ENCODE measurements around the gene ANKRD34A.
A peak's percentile ranks its signal among the peaks of the same experiment; 100 is the strongest.

ANKRD34A gene

GRCh38 chr1:145982010-145982723 lies 17.8 kb upstream of the ANKRD34A start:
- H3K9me3 Mint-ChIP-seq: no peaks in the 10 kb centered on the region
- no peak overlapping the region for H3K4me3 Mint-ChIP-seq
- no peaks in the 10 kb centered on the region for H3K36me3 Mint-ChIP-seq (ENCODE audit: low read depth)
- peak overlapping the region; percentile 42 to 82 (median 70) for H3K27ac Mint-ChIP-seq
- H3K27me3 Mint-ChIP-seq (ENCODE audit: low read depth): no peaks in the 10 kb centered on the region
- peaks cover 49% of the 10 kb centered on the region for H3K4me1 Mint-ChIP-seq
- TF ChIP-seq, protein P1, sequence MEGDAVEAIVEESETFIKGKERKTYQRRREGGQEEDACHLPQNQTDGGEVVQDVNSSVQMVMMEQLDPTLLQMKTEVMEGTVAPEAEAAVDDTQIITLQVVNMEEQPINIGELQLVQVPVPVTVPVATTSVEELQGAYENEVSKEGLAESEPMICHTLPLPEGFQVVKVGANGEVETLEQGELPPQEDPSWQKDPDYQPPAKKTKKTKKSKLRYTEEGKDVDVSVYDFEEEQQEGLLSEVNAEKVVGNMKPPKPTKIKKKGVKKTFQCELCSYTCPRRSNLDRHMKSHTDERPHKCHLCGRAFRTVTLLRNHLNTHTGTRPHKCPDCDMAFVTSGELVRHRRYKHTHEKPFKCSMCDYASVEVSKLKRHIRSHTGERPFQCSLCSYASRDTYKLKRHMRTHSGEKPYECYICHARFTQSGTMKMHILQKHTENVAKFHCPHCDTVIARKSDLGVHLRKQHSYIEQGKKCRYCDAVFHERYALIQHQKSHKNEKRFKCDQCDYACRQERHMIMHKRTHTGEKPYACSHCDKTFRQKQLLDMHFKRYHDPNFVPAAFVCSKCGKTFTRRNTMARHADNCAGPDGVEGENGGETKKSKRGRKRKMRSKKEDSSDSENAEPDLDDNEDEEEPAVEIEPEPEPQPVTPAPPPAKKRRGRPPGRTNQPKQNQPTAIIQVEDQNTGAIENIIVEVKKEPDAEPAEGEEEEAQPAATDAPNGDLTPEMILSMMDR (IDR thresholded peaks at IDR 0.05; ENCODE audit: unreplicated experiment in 3 of 3): no peak

- Mint-ChIP-seq H3K27me3 (ENCODE audit: low read depth) (no peaks in the 10 kb centered on the region), H3K36me3 (ENCODE audit: low read depth) (no peaks in the 10 kb centered on the region), H3K9me3 (no peaks in the 10 kb centered on the region), H3K27ac (no peak overlapping the region), H3K4me3 (no peak overlapping the region), H3K4me1 (peaks cover 39% of the 10 kb centered on the region)
- TF ChIP-seq, protein P1 (IDR thresholded peaks at IDR 0.05; ENCODE audit: unreplicated experiment in 3 of 3): no peak
Observed at GRCh38 chr1:145980457-145980994, 16.2 kb upstream of the ANKRD34A start.

DNA sequence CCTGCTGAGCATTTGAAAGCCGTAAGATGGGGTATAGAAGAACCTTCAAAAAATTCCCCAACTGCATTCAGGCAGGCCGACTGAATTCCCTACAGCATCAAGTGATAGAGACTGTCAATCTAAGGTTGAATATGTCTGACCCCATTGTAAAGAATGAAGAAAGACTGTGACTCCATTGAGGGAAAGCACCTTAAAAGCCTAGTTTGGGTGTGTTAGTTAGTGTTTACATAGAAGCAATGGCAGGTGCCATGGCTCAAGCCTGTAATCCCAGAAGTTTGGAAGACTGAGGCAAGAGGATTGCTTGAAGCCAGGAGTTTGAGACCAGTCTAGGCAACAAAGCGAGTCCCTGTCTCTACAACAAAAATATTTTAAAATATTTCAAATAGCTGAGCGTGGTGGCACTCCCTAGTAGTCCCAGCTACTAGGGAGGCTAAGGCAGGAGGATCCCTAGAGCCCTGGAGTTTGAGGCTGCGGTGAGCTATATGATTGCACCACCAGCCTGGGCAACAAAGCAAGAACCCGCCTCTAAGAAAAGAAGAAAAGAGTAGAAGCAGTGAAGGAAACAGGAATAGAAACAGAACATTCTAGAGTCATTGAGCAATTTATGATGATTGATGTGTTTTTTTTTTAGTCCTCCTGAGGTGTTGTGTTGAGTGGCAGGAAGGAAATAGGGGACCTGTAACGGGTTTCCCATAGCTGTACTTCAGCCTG lies 15.5 kb upstream of the ANKRD34A start:
- H3K4me3 Mint-ChIP-seq: no peak overlapping the region
- TF ChIP-seq, protein P1 (IDR thresholded peaks at IDR 0.05; ENCODE audit: unreplicated experiment in 3 of 3): no peak
- peaks cover 39% of the 10 kb centered on the region for H3K4me1 Mint-ChIP-seq
- H3K9me3 Mint-ChIP-seq: no peaks in the 10 kb centered on the region
- no peaks in the 10 kb centered on the region for H3K27me3 Mint-ChIP-seq (ENCODE audit: low read depth)
- no peaks in the 10 kb centered on the region for H3K36me3 Mint-ChIP-seq (ENCODE audit: low read depth)
- H3K27ac Mint-ChIP-seq: no peak overlapping the region

GRCh38 chr1:145978854-145979745 lies 14.7 kb upstream of the ANKRD34A start:
- Mint-ChIP-seq H3K27ac (no peak overlapping the region), H3K36me3 (ENCODE audit: low read depth) (no peaks in the 10 kb centered on the region), H3K27me3 (ENCODE audit: low read depth) (no peaks in the 10 kb centered on the region), H3K4me1 (peaks cover 34% of the 10 kb centered on the region), H3K9me3 (no peaks in the 10 kb centered on the region), H3K4me3 (no peak overlapping the region)
- TF ChIP-seq, protein P1 (IDR thresholded peaks at IDR 0.05; ENCODE audit: unreplicated experiment in 3 of 3): peak; percentile 37 to 45 (median 38)

- Mint-ChIP-seq H3K4me1 (peaks cover 28% of the 10 kb centered on the region), H3K36me3 (ENCODE audit: low read depth) (no peaks in the 10 kb centered on the region), H3K27ac (no peak overlapping the region), H3K27me3 (ENCODE audit: low read depth) (no peaks in the 10 kb centered on the region), H3K9me3 (no peaks in the 10 kb centered on the region), H3K4me3 (no peak overlapping the region)
- TF ChIP-seq, protein P1 (IDR thresholded peaks at IDR 0.05; ENCODE audit: unreplicated experiment in 3 of 3): no peak
Observed at GRCh38 chr1:145978471-145978853, 14.1 kb upstream of the ANKRD34A start.

Measured in nephron (organoid).